GM12891 (cell line): Measurements from ENCODE around the gene TBC1D1.

Experiments
- POLR2A ChIP-seq: IDR thresholded peaks from 2 replicates; pipeline ENCODE4 v1.6.1; 2011; ENCODE audit warnings: low read depth, low read length, control low read depth
- POLR2AphosphoS5 ChIP-seq: IDR thresholded peaks from 2 replicates; pipeline ENCODE4 v1.6.1; 2011; ENCODE audit warnings: low read depth, low read length, control low read depth

DNA sequence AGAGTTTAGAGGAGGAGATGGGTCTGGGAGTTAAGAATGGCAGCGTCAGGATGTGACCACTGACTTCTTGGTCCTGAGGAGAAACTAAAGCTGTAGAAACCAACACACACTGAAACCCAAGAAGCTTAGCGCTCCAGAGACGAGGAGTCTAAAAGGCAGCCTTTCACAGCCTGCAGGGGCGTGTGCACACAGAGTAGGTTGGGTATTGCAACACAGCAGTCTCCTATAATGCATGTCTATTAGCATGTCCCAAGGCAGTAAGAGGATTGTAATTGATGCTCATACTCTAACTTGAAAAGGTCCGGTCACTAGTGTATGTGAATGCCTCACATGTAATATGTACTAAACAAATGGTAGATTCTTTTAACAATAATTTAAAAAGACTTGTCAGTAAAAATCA lies 126.7 kb downstream of the TBC1D1 start:
- TF ChIP-seq POLR2A (no peak), POLR2AphosphoS5 (no peak)
